GM18498 (cell line): ENCODE measurements around the gene CDH20.

ENCODE experiments used
- ATAC-seq: cut with Tn5 transposase; IDR thresholded peaks from one replicate; pipeline ENCODE4 v1.9.1; 2021; ENCODE audit warnings: mild to moderate bottlenecking, moderate library complexity; ENCODE audit not compliant: unreplicated experiment

CDH20 gene

GRCh38 chr18:61420218-61420885, 87.1 kb downstream of the CDH20 start:
- ATAC-seq = no peak

- no peak for ATAC-seq
Measured at GRCh38 chr18:61426492-61427053, 93.3 kb downstream of the CDH20 start.

GRCh38 chr18:61428266-61428665, 95.0 kb downstream of the CDH20 start:
- ATAC-seq = no peak

GRCh38 chr18:61432590-61432989, 99.4 kb downstream of the CDH20 start:
- no peak for ATAC-seq

GRCh38 chr18:61435064-61435652, 101.9 kb downstream of the CDH20 start:
- peak; percentile 72 for ATAC-seq

GRCh38 chr18:61443081-61443725, 110.0 kb downstream of the CDH20 start:
- no peak for ATAC-seq

- ATAC-seq = peak; percentile 85
Measured at GRCh38 chr18:61448316-61448715, 115.1 kb downstream of the CDH20 start.

GRCh38 chr18:61459896-61460648, 126.8 kb downstream of the CDH20 start:
- no peak for ATAC-seq

- no peak for ATAC-seq
Measured at GRCh38 chr18:61464551-61465142, 131.4 kb downstream of the CDH20 start.

- no peak for ATAC-seq
Measured at GRCh38 chr18:61466736-61467135, 133.5 kb downstream of the CDH20 start.

GRCh38 chr18:61470031-61470674, 136.9 kb downstream of the CDH20 start:
- ATAC-seq = no peak

GRCh38 chr18:61471541-61471940, 138.3 kb downstream of the CDH20 start:
- no peak for ATAC-seq

GRCh38 chr18:61471942-61472341, 138.7 kb downstream of the CDH20 start:
- ATAC-seq = no peak

- ATAC-seq = no peak
Measured at GRCh38 chr18:61474341-61474740, 141.1 kb downstream of the CDH20 start.

GRCh38 chr18:61474918-61475317, 141.7 kb downstream of the CDH20 start:
- ATAC-seq = no peak

- no peak for ATAC-seq
Measured at GRCh38 chr18:61475931-61476330, 142.7 kb downstream of the CDH20 start.

- no peak for ATAC-seq
Measured at GRCh38 chr18:61489334-61489733, 156.1 kb downstream of the CDH20 start.

GRCh38 chr18:61496374-61496773, 163.1 kb downstream of the CDH20 start:
- no peak for ATAC-seq

GRCh38 chr18:61497422-61497821, 164.2 kb downstream of the CDH20 start:
- ATAC-seq = no peak

- peak; percentile 77 for ATAC-seq
Measured at GRCh38 chr18:61502472-61502871, 169.2 kb downstream of the CDH20 start.
